Uterus (tissue), 2 donors: ENCODE measurements around the gene TEK.

ENCODE experiments used
- CTCF ChIP-seq, 4 experiments: fragments of 200-600 bp in 2 of 4; fragments of 450-650 bp in 2 of 4; sonication (generic) in 2 of 4; IDR thresholded peaks; one replicate each; pipeline ENCODE4 v1.5.1; 2016 to 2019; ENCODE audit warnings: antibody characterized with exemption in 4 of 4, mild to moderate bottlenecking in 2 of 4, moderate library complexity in 1 of 4
- POLR2A ChIP-seq, 2 donors: fragments of 450-650 bp; IDR thresholded peaks; one replicate each; pipeline ENCODE4 v1.6.1; 2016; ENCODE audit warnings: antibody characterized with exemption in 2 of 2, mild to moderate bottlenecking in 1 of 2, moderate library complexity in 1 of 2

GRCh38 chr9:27073841-27074728, 34.9 kb upstream of the TEK start:
- TF ChIP-seq CTCF (IDR thresholded peaks at IDR 0.05) (no peak), POLR2A (IDR thresholded peaks at IDR 0.05) (no peak)
